Mesendoderm (in vitro differentiated cells): ENCODE results near the gene YWHAB.

Source experiments
- DNase-seq: peaks from one replicate; pipeline ENCODE4 v3.0.0; 2013
- H2AK5ac ChIP-seq: 2 replicates; pipeline ENCODE4 v1.6.1; 2013; ENCODE audit warnings: low read length, inconsistent platforms
- H2BK120ac ChIP-seq: 2 replicates; pipeline ENCODE4 v1.6.1; 2013; ENCODE audit warnings: low read depth, mild to moderate bottlenecking, low read length, moderate library complexity, mixed read lengths
- H2BK15ac ChIP-seq: replicated peaks from 2 replicates; pipeline ENCODE4 v1.6.1; 2013; ENCODE audit warnings: low read depth, mild to moderate bottlenecking, moderate library complexity
- H2BK5ac ChIP-seq: 2 replicates; pipeline ENCODE4 v1.6.1; 2013; ENCODE audit warnings: low read length, inconsistent platforms
- H3K18ac ChIP-seq: 2 replicates; pipeline ENCODE4 v1.6.1; 2013; ENCODE audit warnings: mild to moderate bottlenecking, low read length, mixed read lengths
- H3K23ac ChIP-seq: one replicate; pipeline ENCODE4 v1.6.1; 2013; ENCODE audit warnings: low read length
- H3K27ac ChIP-seq: 2 replicates; pipeline ENCODE4 v1.5.1; 2013; ENCODE audit warnings: low read depth, mild to moderate bottlenecking, inconsistent platforms, low read length, moderate library complexity
- H3K27me3 ChIP-seq: 2 replicates; pipeline ENCODE4 v1.6.1; 2013; ENCODE audit warnings: low read length, control low read depth, mild to moderate bottlenecking, inconsistent platforms; ENCODE audit not compliant: insufficient read depth, poor library complexity
- H3K36me3 ChIP-seq: 2 replicates; pipeline ENCODE4 v1.6.1; 2013; ENCODE audit warnings: low read length, inconsistent platforms; ENCODE audit not compliant: control insufficient read depth, insufficient read depth
- H3K4ac ChIP-seq: one replicate; pipeline ENCODE4 v1.6.1; 2013; ENCODE audit warnings: low read depth, mild to moderate bottlenecking, low read length, moderate library complexity
- H3K4me1 ChIP-seq: 2 replicates; pipeline ENCODE4 v1.6.1; 2013; ENCODE audit warnings: low read depth, low read length, inconsistent platforms; ENCODE audit not compliant: control insufficient read depth
- H3K4me2 ChIP-seq: 2 replicates; pipeline ENCODE4 v1.6.1; 2013; ENCODE audit warnings: low read length
- H3K4me3 ChIP-seq: 2 replicates; pipeline ENCODE4 v1.5.1; 2013; ENCODE audit warnings: mild to moderate bottlenecking, low read length
- H3K56ac ChIP-seq: one replicate; pipeline ENCODE4 v1.6.1; 2013; ENCODE audit warnings: low read length
- H3K79me1 ChIP-seq: 2 replicates; pipeline ENCODE4 v1.6.1; 2013; ENCODE audit warnings: low read length, inconsistent platforms
- H3K79me2 ChIP-seq: 2 replicates; pipeline ENCODE4 v1.6.1; 2013; ENCODE audit warnings: mild to moderate bottlenecking, low read length; ENCODE audit not compliant: control insufficient read depth, insufficient read depth
- H3K9ac ChIP-seq: 2 replicates; pipeline ENCODE4 v1.6.1; 2013; ENCODE audit warnings: low read length, inconsistent platforms
- H4K5ac ChIP-seq: one replicate; pipeline ENCODE4 v1.6.1; 2013; ENCODE audit warnings: low read length
- H4K8ac ChIP-seq: one replicate; pipeline ENCODE4 v1.6.1; 2013; ENCODE audit warnings: low read depth, mild to moderate bottlenecking, control low read depth, low read length, moderate library complexity
- whole genome bisulfite sequencing: extraction: QIAGEN DNeasy Blood & Tissue Kit; methylation state at CpG from one replicate; pipeline ENCODE4 v1.1.7; 2013; ENCODE audit warnings: low lambda C conversion rate, missing lambda C conversion rate; ENCODE audit not compliant: insufficient coverage; ENCODE audit errors: extremely low coverage; 5-methylcytosine and 5-hydroxymethylcytosine counted together

YWHAB gene

DNA sequence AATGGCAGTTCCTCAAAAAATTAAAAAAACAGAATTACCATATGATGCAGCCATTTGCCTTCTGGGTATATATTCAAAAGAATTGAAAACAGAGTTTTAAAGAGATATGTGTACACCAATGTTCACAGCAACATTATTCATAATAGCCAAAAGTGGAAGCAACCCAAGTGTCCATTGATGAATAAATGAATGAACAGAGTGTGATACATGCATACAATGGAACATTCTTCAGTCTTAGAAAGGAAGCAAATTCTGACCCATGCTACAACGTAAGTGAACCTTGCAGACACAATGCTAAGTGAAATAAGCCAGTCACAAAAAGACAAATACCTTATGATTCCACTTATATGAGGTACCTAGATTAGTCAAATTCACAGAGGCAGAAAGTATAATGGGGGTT, 34.7 kb upstream of the YWHAB start:
- H3K4me3 ChIP-seq = no peak overlapping the region
- no peak overlapping the region for H2BK120ac ChIP-seq
- no peaks in the 10 kb centered on the region for H3K27me3 ChIP-seq
- no peaks in the 10 kb centered on the region for H3K79me2 ChIP-seq
- no peaks in the 10 kb centered on the region for H3K36me3 ChIP-seq
- no peak overlapping the region for H2BK5ac ChIP-seq
- H3K56ac ChIP-seq = no peak overlapping the region
- no peak overlapping the region for H3K4ac ChIP-seq
- H3K18ac ChIP-seq = no peak overlapping the region
- no peak overlapping the region for H4K8ac ChIP-seq
- H3K23ac ChIP-seq = no peak overlapping the region
- H3K79me1 ChIP-seq = no peaks in the 10 kb centered on the region
- no peak overlapping the region for H3K9ac ChIP-seq
- no peak overlapping the region for H4K5ac ChIP-seq
- H2BK15ac ChIP-seq = no peak overlapping the region
- no peak for DNase-seq
- no peak overlapping the region for H3K27ac ChIP-seq
- WGBS = no CpG with 5 or more reads among the region's 1 CpG
- H2AK5ac ChIP-seq = no peak overlapping the region
- H3K4me1 ChIP-seq = no peaks in the 10 kb centered on the region
- no peak overlapping the region for H3K4me2 ChIP-seq

DNA sequence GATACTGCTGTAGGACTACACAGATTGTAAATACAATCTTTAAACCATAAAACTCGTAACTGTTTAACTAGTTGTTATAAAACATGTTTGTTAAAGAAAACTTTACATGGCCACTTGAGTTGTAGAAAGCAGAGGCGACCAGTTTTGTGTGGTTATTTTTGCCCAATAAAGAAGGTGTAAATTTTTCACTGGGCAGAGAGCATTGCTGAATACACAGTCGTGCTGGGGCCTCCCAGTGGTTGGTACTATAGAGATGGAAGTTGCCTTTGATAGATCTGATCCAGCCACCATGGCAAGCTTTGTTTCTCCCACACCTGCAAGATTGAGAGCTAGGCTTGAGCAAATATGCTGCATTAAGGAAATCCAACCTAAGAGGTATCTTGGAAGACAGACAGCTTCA, 34.0 kb upstream of the YWHAB start:
- no peak overlapping the region for H2BK5ac ChIP-seq
- H3K4me3 ChIP-seq = no peak overlapping the region
- no peaks in the 10 kb centered on the region for H3K79me2 ChIP-seq
- H4K5ac ChIP-seq = no peak overlapping the region
- H3K27me3 ChIP-seq = no peaks in the 10 kb centered on the region
- WGBS = no CpG with 5 or more reads among the region's 3 CpGs
- no peak overlapping the region for H3K56ac ChIP-seq
- H3K4me1 ChIP-seq = no peaks in the 10 kb centered on the region
- no peak overlapping the region for H3K9ac ChIP-seq
- no peak overlapping the region for H3K27ac ChIP-seq
- H3K23ac ChIP-seq = no peak overlapping the region
- no peak overlapping the region for H2BK15ac ChIP-seq
- H3K4ac ChIP-seq = no peak overlapping the region
- no peaks in the 10 kb centered on the region for H3K36me3 ChIP-seq
- no peak overlapping the region for H2AK5ac ChIP-seq
- H4K8ac ChIP-seq = no peak overlapping the region
- no peak overlapping the region for H2BK120ac ChIP-seq
- H3K79me1 ChIP-seq = no peaks in the 10 kb centered on the region
- no peak overlapping the region for H3K4me2 ChIP-seq
- DNase-seq = no peak
- H3K18ac ChIP-seq = no peak overlapping the region

DNA sequence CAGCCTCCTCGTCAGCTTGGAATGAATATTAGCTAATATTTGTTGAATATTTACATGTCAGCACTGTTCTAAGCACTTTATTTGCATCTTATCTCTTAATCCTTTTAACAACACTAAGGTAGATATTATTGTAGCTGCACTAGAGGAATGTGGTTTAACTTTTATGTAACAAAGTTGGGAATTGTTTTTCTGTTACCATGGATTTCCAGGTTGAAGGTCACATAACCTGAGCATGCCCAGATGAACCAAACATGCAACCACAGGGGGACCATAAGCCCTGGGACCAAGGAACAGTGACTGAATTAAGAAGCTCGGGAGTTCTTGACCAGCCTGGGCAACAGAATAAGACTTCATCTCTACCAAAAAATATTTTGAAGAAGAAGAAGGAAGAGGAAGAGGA, 29.1 kb upstream of the YWHAB start:
- Histone ChIP-seq H3K79me1 (no peaks in the 10 kb centered on the region), H4K5ac (no peak overlapping the region), H3K56ac (no peak overlapping the region), H2BK120ac (no peak overlapping the region), H3K4me2 (no peak overlapping the region), H3K4ac (no peak overlapping the region), H3K18ac (no peak overlapping the region), H3K27ac (no peak overlapping the region), H3K27me3 (no peaks in the 10 kb centered on the region), H3K79me2 (no peaks in the 10 kb centered on the region), H4K8ac (no peak overlapping the region), H3K4me1 (no peaks in the 10 kb centered on the region), H2BK15ac (no peak overlapping the region), H2AK5ac (no peak overlapping the region), H3K36me3 (no peaks in the 10 kb centered on the region), H3K23ac (no peak overlapping the region), H3K4me3 (no peak overlapping the region), H2BK5ac (no peak overlapping the region), H3K9ac (no peak overlapping the region)
- DNase-seq = peak; percentile 34
- no CpG with 5 or more reads among the region's 2 CpGs for WGBS

DNA sequence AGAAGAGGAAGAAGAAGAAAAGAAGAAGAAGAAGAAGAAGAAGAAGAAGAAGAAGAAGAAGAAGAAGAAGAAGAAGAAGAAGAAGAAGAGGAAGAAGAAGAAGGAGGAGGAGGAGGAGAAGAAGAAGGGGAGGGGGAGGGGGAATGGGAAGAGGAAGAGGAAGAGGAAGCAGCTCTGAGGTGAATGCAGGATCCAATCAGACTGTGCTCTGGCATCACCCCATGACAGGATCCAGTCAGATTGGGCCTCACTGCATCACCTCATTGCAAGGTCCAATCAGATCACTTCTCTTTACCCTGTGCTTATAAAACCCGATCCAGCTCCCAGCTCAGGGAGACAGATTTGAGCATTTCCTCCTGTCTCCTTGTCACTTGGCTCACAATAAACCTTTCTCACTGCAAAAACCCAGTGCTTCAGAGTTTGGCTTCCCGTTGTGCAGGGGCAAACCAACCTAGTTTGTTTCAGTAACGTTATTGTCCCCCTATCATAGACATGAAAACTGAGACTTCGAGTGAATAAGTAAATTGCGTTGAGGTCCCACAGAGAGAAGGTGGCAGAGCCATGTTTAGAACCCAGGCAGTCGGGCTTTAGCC, 28.6 kb upstream of the YWHAB start:
- Histone ChIP-seq H3K4me1 (no peaks in the 10 kb centered on the region), H2BK15ac (no peak overlapping the region), H3K36me3 (no peaks in the 10 kb centered on the region), H4K8ac (no peak overlapping the region), H3K79me2 (no peaks in the 10 kb centered on the region), H3K27ac (no peak overlapping the region), H3K4ac (no peak overlapping the region), H4K5ac (no peak overlapping the region), H3K27me3 (no peaks in the 10 kb centered on the region), H2AK5ac (no peak overlapping the region), H3K9ac (no peak overlapping the region), H3K56ac (no peak overlapping the region), H3K4me2 (no peak overlapping the region), H2BK5ac (no peak overlapping the region), H3K23ac (no peak overlapping the region), H3K4me3 (no peak overlapping the region), H2BK120ac (no peak overlapping the region), H3K18ac (no peak overlapping the region), H3K79me1 (no peaks in the 10 kb centered on the region)
- peak; percentile 26 for DNase-seq
- no CpG with 5 or more reads among the region's 6 CpGs for WGBS

DNA sequence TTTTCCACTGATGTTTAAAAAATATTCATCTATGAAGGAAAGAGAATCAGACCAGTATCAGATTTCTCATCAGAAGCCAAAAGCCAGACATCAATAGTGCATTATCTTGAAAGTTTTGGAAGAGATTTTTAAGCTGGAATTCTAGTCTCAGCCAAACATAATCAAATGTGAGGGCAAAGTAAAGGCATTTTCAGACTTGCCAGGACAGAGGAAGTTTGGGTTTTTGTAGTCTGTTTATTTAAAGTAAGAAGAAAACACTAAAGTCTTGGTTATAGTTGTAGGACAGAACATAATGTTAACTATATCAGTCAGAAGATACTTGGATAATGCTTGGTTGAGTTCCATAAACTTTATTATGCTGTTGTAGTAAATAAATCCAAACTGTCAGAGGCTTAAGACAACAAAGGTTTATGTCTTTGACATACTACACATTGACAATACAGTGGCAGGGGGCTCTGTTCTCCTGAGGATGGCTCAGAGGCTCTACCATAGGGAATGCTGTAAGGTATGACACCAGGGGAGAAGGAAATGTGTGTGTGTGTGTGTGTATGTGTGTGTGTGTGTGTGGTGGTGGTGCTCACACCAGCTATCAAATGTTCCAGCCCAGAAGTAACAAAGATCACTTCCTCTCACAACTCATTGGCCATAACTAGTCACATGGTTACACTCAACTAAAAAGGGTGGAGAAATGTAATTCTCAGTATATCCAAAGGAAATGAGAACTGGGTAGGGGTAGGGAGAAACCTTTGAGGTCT, 26.7 kb upstream of the YWHAB start:
- H3K4me2 ChIP-seq = no peak overlapping the region
- H4K8ac ChIP-seq = no peak overlapping the region
- H4K5ac ChIP-seq = no peak overlapping the region
- no peak overlapping the region for H3K4me3 ChIP-seq
- H2AK5ac ChIP-seq = no peak overlapping the region
- H3K56ac ChIP-seq = no peak overlapping the region
- H2BK120ac ChIP-seq = no peak overlapping the region
- H3K79me1 ChIP-seq = no peaks in the 10 kb centered on the region
- no peak overlapping the region for H3K27ac ChIP-seq
- no peaks in the 10 kb centered on the region for H3K79me2 ChIP-seq
- H3K4me1 ChIP-seq = no peaks in the 10 kb centered on the region
- H2BK5ac ChIP-seq = no peak overlapping the region
- no peaks in the 10 kb centered on the region for H3K27me3 ChIP-seq
- H3K4ac ChIP-seq = no peak overlapping the region
- H2BK15ac ChIP-seq = no peak overlapping the region
- no peak overlapping the region for H3K23ac ChIP-seq
- no peak overlapping the region for H3K9ac ChIP-seq
- no peaks in the 10 kb centered on the region for H3K36me3 ChIP-seq
- H3K18ac ChIP-seq = no peak overlapping the region
- peak; percentile 65 for DNase-seq

DNA sequence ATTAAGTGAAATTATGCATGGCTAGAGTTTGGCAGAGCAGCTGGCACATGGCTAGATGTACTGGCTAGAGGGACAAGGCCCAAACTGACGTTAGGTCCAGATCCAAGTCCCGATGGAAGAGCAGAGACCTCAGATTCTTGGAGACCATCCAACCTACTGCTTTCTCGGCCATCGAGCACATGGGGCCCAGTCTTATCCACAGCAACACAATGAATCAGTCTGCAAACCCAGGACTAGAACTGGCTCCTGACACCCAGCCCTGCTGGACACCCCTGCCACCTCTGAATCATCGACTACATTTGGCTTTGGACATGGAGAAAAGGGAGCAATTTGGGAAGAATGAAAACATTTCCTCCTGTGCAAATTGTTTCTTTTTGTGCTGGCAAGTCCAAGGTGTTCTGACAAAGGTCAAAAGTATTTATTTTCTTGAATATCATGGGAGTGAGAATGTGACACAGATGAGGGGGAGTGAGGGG, 23.9 kb upstream of the YWHAB start:
- H3K36me3 ChIP-seq = no peaks in the 10 kb centered on the region
- no peaks in the 10 kb centered on the region for H3K27me3 ChIP-seq
- no peak overlapping the region for H3K56ac ChIP-seq
- H3K18ac ChIP-seq = no peak overlapping the region
- no peak overlapping the region for H2AK5ac ChIP-seq
- WGBS = no CpG with 5 or more reads among the region's 5 CpGs
- DNase-seq = no peak
- no peak overlapping the region for H3K4me3 ChIP-seq
- H3K4me2 ChIP-seq = no peak overlapping the region
- H4K5ac ChIP-seq = no peak overlapping the region
- no peak overlapping the region for H3K27ac ChIP-seq
- H3K79me1 ChIP-seq = no peaks in the 10 kb centered on the region
- no peak overlapping the region for H2BK15ac ChIP-seq
- no peak overlapping the region for H2BK5ac ChIP-seq
- no peak overlapping the region for H3K23ac ChIP-seq
- H3K79me2 ChIP-seq = no peaks in the 10 kb centered on the region
- H2BK120ac ChIP-seq = no peak overlapping the region
- H3K9ac ChIP-seq = no peak overlapping the region
- H3K4ac ChIP-seq = no peak overlapping the region
- H3K4me1 ChIP-seq = no peaks in the 10 kb centered on the region
- H4K8ac ChIP-seq = no peak overlapping the region
